Measurements from ENCODE around the gene TEX19.

DNA sequence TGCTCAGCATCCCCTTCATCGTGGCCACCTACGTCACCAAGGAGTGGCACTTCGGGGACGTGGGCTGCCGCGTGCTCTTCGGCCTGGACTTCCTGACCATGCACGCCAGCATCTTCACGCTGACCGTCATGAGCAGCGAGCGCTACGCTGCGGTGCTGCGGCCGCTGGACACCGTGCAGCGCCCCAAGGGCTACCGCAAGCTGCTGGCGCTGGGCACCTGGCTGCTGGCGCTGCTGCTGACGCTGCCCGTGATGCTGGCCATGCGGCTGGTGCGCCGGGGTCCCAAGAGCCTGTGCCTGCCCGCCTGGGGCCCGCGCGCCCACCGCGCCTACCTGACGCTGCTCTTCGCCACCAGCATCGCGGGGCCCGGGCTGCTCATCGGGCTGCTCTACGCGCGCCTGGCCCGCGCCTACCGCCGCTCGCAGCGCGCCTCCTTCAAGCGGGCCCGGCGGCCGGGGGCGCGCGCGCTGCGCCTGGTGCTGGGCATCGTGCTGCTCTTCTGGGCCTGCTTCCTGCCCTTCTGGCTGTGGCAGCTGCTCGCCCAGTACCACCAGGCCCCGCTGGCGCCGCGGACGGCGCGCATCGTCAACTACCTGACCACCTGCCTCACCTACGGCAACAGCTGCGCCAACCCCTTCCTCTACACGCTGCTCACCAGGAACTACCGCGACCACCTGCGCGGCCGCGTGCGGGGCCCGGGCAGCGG, 15.7 kb downstream of the TEX19 start:
- TF ChIP-seq, protein P1, sequence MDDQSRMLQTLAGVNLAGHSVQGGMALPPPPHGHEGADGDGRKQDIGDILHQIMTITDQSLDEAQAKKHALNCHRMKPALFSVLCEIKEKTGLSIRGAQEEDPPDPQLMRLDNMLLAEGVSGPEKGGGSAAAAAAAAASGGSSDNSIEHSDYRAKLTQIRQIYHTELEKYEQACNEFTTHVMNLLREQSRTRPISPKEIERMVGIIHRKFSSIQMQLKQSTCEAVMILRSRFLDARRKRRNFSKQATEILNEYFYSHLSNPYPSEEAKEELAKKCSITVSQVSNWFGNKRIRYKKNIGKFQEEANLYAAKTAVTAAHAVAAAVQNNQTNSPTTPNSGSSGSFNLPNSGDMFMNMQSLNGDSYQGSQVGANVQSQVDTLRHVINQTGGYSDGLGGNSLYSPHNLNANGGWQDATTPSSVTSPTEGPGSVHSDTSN (IDR thresholded peaks at IDR 0.05; ENCODE audit: insufficient replicate concordance, low read depth, low read length), result no peak
- TF ChIP-seq SREBF2 (IDR thresholded peaks at IDR 0.05; ENCODE audit: low read length), result no peak
- TF ChIP-seq EP300 (IDR thresholded peaks at IDR 0.05; ENCODE audit: borderline replicate concordance in 1 of 2, control insufficient read depth in 1 of 2, low read depth in 2 of 2, low read length in 2 of 2), result no peak
